Stimulated activated CD4-positive, alpha-beta T cell treated with anti-CD3 and anti-CD28 coated beads, Interleukin-1b, Interleukin-23, amount 100 ng/mL, for 24 hours (primary cell): Measurements from ENCODE around the gene BTF3L4.

ENCODE experiments used
- DNase-seq, 4 experiments: peaks; one replicate each; pipeline ENCODE4 v3.0.0-alpha.2; 2020; ENCODE audit warnings: low read depth in 4 of 4, low spot score in 1 of 4

Gene BTF3L4

DNA sequence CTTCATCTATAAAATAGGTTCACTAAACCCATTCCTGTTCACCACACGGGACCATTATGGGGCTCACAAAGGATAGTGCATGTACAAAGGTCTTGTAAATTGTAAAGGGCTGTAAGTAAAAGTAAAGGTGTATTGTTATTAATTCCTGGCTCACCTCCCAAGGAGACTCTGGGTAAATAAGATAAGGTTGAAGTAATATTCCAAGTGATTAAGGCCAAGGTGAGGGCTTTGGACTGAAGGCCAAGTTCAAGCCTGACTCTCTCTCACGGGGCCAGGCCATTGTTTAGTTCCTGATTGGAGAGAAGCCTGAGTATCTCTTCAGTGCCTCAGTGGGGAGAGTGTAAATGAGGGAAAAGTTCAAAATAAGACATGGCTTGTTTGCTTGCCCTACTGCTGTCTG lies 66.3 kb downstream of the BTF3L4 start:
- DNase-seq, result no peak

DNA sequence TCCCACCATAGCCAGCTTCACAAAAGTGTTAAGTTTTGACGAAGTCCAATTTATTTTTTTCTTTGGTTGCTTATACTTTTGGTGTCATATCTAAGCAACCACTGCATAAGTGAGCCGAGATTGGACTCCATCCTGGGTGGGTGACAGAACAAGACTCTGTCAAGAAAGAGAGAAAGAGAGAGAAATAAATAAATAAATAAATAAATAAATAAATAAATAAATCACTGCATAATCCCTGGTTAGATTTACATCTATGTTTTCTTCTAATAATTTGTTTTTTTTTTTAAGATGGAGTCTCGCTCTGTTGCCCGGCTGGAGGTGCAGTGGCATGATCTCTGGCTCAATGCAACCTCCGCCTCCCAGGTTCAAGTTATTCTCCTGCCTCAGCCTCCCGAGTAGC lies 67.5 kb downstream of the BTF3L4 start:
- DNase-seq, result no peak

DNA sequence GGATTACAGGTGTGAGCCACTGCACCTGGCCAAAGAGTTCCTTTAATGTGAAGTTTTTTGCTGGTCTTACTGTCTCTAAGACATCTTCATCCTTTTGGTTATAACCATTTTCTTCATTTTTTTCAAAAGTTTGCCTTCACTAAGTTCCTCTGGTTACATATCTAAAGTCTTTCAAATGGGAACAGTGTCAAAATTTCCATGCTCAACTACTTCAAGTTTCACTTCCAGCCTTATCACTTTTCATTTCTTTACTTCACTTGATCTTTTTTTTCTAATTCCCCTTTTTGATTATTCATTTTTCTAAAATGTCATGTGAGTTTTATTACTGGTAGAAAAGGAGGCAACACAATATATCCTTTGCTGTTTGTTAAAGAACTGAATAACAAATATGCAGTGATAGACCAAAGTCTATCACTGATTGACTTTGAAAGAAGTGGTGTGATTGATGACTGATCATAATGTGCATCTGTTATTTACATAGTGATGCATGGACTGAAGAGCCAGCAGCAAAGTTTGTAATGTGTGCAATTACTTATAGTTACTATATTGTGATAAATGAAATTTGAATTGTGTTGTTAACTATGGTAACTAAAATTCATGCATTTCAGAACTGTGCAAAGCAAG lies 69.8 kb downstream of the BTF3L4 start:
- DNase-seq, result no peak

DNA sequence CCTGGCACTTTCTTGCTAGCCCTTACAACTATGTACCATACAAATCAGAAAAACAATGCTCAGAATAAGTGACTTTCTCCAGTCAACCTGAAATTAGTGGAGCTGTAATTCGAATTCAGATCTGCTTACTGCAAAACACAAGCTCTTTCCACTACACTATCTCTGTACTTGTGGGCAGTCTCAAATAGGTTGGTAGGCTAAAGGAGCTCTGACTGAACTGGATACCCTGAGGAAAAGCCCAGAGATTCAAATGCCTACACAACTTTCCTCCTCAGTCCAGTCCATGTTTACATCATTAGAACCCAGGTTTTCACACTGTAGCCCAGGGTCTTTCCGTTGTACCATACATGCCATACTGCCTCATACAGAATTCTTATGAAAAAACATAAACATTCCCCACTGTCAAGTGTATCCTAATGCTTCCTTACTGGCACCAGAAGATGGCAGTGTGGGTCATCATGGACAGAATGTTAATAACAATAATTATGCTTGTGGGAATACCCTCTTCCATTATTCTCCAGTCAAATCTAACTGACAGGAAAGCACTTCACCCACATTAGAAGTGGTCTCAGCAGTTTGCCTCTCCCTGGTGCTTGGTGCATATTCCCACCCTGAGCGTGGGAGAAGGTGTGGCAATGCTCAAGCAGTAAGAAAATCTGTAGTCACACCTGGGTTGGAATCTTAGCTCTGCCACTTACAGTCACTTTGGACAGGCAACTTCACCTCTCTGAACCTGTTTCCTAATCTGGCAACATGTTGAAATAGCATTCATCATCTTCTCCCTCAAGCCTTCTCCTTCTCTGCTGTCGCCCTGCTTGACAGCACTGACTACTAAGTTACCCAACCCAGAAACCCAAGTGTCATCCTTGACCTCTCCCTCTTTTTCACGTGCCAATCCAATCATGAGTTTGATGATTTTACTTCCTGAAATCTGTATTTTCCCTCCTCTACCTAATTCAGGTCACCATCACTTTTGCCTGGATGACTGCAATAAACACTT lies 71.4 kb downstream of the BTF3L4 start:
- DNase-seq, result no peak

DNA sequence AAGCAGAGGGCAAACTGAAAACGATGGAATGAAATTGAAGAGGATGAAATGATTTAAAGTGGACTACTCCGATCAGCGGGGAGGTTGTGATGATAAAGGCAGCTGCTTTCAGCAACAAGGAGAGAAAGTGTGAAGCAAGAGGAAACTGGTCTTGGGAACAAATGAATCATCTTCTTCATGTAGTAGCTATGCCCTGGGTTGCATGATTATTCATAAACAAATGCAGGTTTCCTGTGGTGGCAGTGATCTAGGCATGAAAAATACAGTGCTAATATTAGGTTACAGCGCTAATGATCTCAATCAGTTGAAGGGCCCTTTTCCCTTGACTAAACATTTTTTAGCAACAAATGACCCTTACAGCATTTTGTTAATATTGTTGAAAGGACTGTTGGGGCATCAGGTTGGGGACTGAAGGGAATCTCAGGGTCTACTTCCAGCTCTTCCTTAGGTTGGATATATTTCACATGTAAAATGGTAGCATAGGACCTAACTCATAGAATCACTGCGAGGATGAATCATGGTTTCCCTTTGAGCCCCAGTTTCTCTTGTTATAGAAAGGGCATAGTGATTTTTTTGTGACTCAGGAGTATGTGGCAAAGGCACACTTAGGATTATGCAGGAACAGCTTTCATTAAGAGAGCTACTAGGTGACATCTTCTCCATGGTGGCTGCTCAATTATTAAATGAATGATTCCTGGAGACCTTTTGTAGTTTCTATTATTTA lies 83.9 kb downstream of the BTF3L4 start:
- peak in 3 of 4 experiments; percentile 2 to 7 (median 6) for DNase-seq
